ENCODE measurements around the gene SYPL2. TPM values are rescaled to one million over a fixed set of nuclear protein-coding genes. Genes with fewer than 3 reads are reported as not detected.
A peak's percentile ranks its signal among the peaks of the same experiment; 100 is the strongest.

Gene SYPL2
- total and polyA plus RNA-seq, 4 donors, result 0.14 to 4.7 (median 3.7) TPM

- DNase-seq (ENCODE audit: low spot score), result no peak
- TF ChIP-seq RXRA (IDR thresholded peaks at IDR 0.05), result no peak
- TF ChIP-seq JUND (IDR thresholded peaks at IDR 0.05), result no peak
- TF ChIP-seq, protein P1, sequence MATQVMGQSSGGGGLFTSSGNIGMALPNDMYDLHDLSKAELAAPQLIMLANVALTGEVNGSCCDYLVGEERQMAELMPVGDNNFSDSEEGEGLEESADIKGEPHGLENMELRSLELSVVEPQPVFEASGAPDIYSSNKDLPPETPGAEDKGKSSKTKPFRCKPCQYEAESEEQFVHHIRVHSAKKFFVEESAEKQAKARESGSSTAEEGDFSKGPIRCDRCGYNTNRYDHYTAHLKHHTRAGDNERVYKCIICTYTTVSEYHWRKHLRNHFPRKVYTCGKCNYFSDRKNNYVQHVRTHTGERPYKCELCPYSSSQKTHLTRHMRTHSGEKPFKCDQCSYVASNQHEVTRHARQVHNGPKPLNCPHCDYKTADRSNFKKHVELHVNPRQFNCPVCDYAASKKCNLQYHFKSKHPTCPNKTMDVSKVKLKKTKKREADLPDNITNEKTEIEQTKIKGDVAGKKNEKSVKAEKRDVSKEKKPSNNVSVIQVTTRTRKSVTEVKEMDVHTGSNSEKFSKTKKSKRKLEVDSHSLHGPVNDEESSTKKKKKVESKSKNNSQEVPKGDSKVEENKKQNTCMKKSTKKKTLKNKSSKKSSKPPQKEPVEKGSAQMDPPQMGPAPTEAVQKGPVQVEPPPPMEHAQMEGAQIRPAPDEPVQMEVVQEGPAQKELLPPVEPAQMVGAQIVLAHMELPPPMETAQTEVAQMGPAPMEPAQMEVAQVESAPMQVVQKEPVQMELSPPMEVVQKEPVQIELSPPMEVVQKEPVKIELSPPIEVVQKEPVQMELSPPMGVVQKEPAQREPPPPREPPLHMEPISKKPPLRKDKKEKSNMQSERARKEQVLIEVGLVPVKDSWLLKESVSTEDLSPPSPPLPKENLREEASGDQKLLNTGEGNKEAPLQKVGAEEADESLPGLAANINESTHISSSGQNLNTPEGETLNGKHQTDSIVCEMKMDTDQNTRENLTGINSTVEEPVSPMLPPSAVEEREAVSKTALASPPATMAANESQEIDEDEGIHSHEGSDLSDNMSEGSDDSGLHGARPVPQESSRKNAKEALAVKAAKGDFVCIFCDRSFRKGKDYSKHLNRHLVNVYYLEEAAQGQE (IDR thresholded peaks at IDR 0.05), result no peak
- no peak for TF ChIP-seq HNF4G (IDR thresholded peaks at IDR 0.05)
- no peak for TF ChIP-seq CTCF (IDR thresholded peaks at IDR 0.05; ENCODE audit: low read depth, low read length, missing input control)
- no peak for TF ChIP-seq MAX (IDR thresholded peaks at IDR 0.05)
- no peak for TF ChIP-seq GABPA (IDR thresholded peaks at IDR 0.05 in 1 of 2, conservative IDR thresholded peaks at IDR 0.05 in 1 of 2)
- TF ChIP-seq HNF4A (conservative IDR thresholded peaks at IDR 0.05), result no peak
- no peak for TF ChIP-seq EGR1 (IDR thresholded peaks at IDR 0.05; ENCODE audit: low read depth in 2 of 2)
- TF ChIP-seq NR2F2 (IDR thresholded peaks at IDR 0.05), result no peak
- TF ChIP-seq ATF3 (IDR thresholded peaks at IDR 0.05), result no peak
- no peak for TF ChIP-seq FOXA1 (IDR thresholded peaks at IDR 0.05)
- H3K4me3 ChIP-seq (ENCODE audit: low read depth in 1 of 3, low read length in 3 of 3), result peak overlapping the region; percentile 63 to 76 (median 75)
- peaks cover 0 to 9% (median 2%) of the 10 kb centered on the region in 4 donors for H3K4me1 ChIP-seq (ENCODE audit: control insufficient read depth in 4 of 4, insufficient read depth in 4 of 4, low read length in 3 of 4)
- H3K36me3 ChIP-seq (ENCODE audit: control insufficient read depth in 4 of 4, insufficient read depth in 3 of 4, low read depth in 1 of 4, low read length in 3 of 4), result no peaks in the 10 kb centered on the region
- peaks cover 0 to 3% (median 0%) of the 10 kb centered on the region in 4 donors for H3K27me3 ChIP-seq (ENCODE audit: control insufficient read depth in 4 of 4, insufficient read depth in 4 of 4, low read length in 3 of 4)
- H3K9me3 ChIP-seq (ENCODE audit: control insufficient read depth in 4 of 4, low read length in 3 of 4), result no peaks in the 10 kb centered on the region
- H3K27ac ChIP-seq (ENCODE audit: low read depth in 1 of 2, low read length in 2 of 2), result peak overlapping the region; percentile 54 to 60
- 6% methylated on average over 24 of the region's 24 CpGs for WGBS
- peak overlapping the region; percentile 16 to 43 for H3K9ac ChIP-seq (ENCODE audit: low read depth in 1 of 2, low read length in 2 of 2)
Measured at GRCh38 chr1:109466125-109466451, 258 bp upstream of the SYPL2 start.

DNA sequence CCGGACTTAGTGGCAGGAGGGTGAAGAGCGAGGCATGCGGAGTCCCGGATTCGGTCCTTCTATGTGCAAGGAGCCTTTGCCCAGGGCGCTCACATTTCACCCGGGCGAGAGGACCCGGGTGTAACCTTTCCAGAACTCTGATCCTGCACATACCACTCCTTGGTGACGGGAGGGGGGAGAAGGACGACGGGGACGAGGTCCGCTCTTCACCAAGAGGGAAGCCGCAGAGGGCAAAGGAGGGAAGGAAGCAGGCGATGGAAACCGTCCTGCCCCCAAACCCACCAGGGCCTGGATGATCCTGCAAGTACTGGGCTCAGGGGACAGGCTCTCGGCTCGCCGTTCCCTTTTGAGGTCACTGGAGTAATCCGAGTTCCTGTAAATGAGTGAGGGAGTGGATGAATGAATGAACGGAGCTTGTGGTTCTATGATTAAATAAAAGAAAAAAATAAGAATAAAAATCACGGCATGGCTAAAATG, 993 bp downstream of the SYPL2 start:
- H3K27ac ChIP-seq (ENCODE audit: low read depth in 1 of 2, low read length in 2 of 2), result no peak overlapping the region
- no peak for DNase-seq (ENCODE audit: low spot score)

More for the DNA sequence above, 993 bp downstream of the SYPL2 start:
- Histone ChIP-seq H3K4me3 (ENCODE audit: low read depth in 1 of 3, low read length in 3 of 3) (peak overlapping the region in 1 of 3 donors; percentile 76), H3K27me3 (ENCODE audit: control insufficient read depth in 4 of 4, insufficient read depth in 4 of 4, low read length in 3 of 4) (peaks cover 0 to 3% (median 0%) of the 10 kb centered on the region in 4 donors), H3K36me3 (ENCODE audit: control insufficient read depth in 4 of 4, insufficient read depth in 3 of 4, low read depth in 1 of 4, low read length in 3 of 4) (no peaks in the 10 kb centered on the region), H3K9me3 (ENCODE audit: control insufficient read depth in 4 of 4, low read length in 3 of 4) (no peaks in the 10 kb centered on the region), H3K4me1 (ENCODE audit: control insufficient read depth in 4 of 4, insufficient read depth in 4 of 4, low read length in 3 of 4) (peaks cover 0 to 9% (median 2%) of the 10 kb centered on the region in 4 donors), H3K9ac (ENCODE audit: low read depth in 1 of 2, low read length in 2 of 2) (no peak overlapping the region)
- WGBS, result 33% methylated on average over 22 of the region's 23 CpGs
- no peak for TF ChIP-seq YY1 (IDR thresholded peaks at IDR 0.05)
- no peak for TF ChIP-seq HNF4G (IDR thresholded peaks at IDR 0.05)
- TF ChIP-seq GABPA (IDR thresholded peaks at IDR 0.05 in 1 of 2, conservative IDR thresholded peaks at IDR 0.05 in 1 of 2), result no peak
- no peak for TF ChIP-seq RXRA (IDR thresholded peaks at IDR 0.05)
- no peak for TF ChIP-seq HNF4A (conservative IDR thresholded peaks at IDR 0.05)
- TF ChIP-seq, protein P2, sequence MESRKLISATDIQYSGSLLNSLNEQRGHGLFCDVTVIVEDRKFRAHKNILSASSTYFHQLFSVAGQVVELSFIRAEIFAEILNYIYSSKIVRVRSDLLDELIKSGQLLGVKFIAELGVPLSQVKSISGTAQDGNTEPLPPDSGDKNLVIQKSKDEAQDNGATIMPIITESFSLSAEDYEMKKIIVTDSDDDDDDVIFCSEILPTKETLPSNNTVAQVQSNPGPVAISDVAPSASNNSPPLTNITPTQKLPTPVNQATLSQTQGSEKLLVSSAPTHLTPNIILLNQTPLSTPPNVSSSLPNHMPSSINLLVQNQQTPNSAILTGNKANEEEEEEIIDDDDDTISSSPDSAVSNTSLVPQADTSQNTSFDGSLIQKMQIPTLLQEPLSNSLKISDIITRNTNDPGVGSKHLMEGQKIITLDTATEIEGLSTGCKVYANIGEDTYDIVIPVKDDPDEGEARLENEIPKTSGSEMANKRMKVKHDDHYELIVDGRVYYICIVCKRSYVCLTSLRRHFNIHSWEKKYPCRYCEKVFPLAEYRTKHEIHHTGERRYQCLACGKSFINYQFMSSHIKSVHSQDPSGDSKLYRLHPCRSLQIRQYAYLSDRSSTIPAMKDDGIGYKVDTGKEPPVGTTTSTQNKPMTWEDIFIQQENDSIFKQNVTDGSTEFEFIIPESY (IDR thresholded peaks at IDR 0.05), result no peak
- TF ChIP-seq ATF3 (IDR thresholded peaks at IDR 0.05), result no peak
- no peak for TF ChIP-seq NR2F2 (IDR thresholded peaks at IDR 0.05)
- no peak for TF ChIP-seq EGR1 (IDR thresholded peaks at IDR 0.05; ENCODE audit: low read depth in 2 of 2)
- TF ChIP-seq TAF1 (conservative IDR thresholded peaks at IDR 0.05), result no peak
